ENCODE measurements around the gene METTL23. TPM values are rescaled to one million over a fixed set of nuclear protein-coding genes. Genes with fewer than 3 reads are reported as not detected.

METTL23 gene
- total and polyA plus RNA-seq, 7 experiments from 2014 or later: 39.6 to 152 (median 73.8) TPM

DNA sequence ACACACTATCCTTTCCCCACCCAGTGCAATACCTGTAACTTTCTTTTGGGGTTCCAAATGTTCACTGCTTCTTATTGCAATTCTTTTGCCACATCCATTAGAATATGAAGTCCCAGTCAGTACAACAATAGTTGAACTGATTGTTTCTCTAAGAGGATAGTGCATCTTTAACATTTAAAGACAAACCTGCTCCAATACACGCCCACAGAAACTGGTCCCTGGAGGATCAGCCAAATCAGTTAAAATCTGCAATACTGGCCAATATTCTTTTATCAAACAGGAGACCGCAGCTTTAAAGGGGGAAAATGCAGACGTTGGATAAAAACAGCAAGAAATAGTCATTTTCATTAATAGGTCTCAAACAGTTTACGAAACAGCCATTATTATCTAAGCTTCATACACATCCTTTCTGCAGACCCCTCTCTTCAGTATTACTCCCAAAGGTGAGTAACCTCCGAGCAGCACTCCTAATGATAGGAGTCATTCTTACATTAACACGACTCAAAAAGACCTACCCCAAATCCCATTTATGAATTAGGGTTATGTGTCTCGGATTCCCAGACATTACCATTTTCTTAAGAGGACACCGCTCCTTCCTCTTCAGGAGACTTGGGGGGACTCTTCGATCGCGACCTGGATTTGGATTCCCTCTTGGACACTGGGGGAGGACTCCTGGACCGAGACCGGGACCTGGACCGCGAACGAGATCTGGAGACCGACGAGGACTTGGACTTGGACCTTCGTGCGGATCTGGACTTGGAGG is 9.1 kb downstream of the METTL23 start:
- Mint-ChIP-seq H3K27me3 (no peaks in the 10 kb centered on the region), H3K9me3 (peaks cover 0 to 9% (median 0%) of the 10 kb centered on the region in 11 donors), H3K36me3 (peaks cover 12 to 39% (median 32%) of the 10 kb centered on the region in 5 donors), H3K4me3 (peak overlapping the region; percentile 90 to 98 (median 96)), H3K4me1 (peaks cover 32 to 72% (median 62%) of the 10 kb centered on the region in 7 donors), H3K27ac (peak overlapping the region; percentile 83 to 99 (median 94))
- ChIA-PET POLR2A (interaction anchor here (0.6 to 8.2 kb wide), 23 partner anchors 10 to 1963 kb away, joined by 3 to 187 read pairs (median 4); partner anchors contain the start of genes ATP5PD, JMJD6, KCTD2 and METTL23), CTCF (interaction anchor here (0.9 kb wide), 1 partner anchor 9 kb away, joined by 6 read pairs; the partner anchor contains the start of genes JMJD6 and METTL23)
- peaks cover 52 to 58% of the 10 kb centered on the region in 2 donors for H3K4me1 ChIP-seq (ENCODE audit: control insufficient read depth in 2 of 2, insufficient read depth in 2 of 2, low read length in 2 of 2)
- peaks cover 21 to 46% (median 37%) of the 10 kb centered on the region in 3 experiments for H3K36me3 ChIP-seq (ENCODE audit: control insufficient read depth in 2 of 3, insufficient read depth in 3 of 3, low read length in 3 of 3)
- H3K27ac ChIP-seq (ENCODE audit: low read depth, low read length): peak overlapping the region; percentile 96
- no peaks in the 10 kb centered on the region for H3K27me3 ChIP-seq (ENCODE audit: control insufficient read depth in 2 of 2, insufficient read depth in 2 of 2, low read length in 2 of 2)
- peak overlapping the region; percentile 97 for H3K4me3 ChIP-seq (ENCODE audit: low read length)
- DNase-seq (no peak), ATAC-seq (no peak)
- no peaks in the 10 kb centered on the region for H3K9me3 ChIP-seq (ENCODE audit: control insufficient read depth in 2 of 3, low read length in 3 of 3)
- intact Hi-C loops (cut with micrococcal nuclease): loop anchor here (2.0 to 10.0 kb wide), 10 partner anchors 37 to 1397 kb away; partner anchors contain the start of genes TMC8 (in 2 of the 2), ACOX1 (in 1 of the 2), PRPSAP1 (in 1 of the 2) and TEN1 (in 1 of the 2)

DNA sequence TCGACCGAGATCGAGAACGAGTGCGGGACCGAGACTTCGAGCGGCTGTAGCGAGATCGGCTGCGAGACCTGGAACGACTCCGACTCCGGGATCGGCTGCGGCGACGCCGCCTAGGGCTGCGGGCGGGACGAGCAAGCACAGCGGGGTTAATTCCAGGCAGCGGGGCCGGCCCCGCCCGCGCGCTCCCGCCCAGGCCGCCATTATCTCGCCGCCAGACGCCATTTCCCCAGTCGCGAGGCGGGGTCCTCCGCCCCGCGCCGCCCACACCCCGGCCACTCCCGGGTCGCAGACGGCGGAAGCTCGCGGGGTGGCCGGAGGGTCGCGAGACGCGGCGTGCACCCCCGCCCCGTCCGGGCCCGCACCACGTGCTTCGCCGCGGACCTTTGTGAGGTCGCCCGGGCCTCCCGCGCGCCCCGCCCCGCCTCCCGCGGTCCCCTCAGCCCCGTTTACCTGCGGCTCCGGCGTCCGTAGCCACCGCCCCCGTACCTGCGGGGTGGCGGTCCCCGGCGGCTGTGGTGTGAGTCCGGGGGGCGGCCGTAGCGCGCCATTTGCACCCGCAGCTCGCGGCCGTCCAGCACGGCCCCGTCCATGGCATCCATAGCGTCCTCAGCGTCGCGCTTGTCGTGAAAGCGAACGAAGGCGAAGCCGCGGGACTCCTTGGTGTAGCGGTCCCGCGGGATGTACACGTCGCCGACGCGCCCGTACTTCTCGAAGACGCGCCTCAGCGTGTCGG is 9.9 kb downstream of the METTL23 start:
- Histone ChIP-seq H3K4me1 (ENCODE audit: control insufficient read depth in 2 of 2, insufficient read depth in 2 of 2, low read length in 2 of 2) (peaks cover 50 to 52% of the 10 kb centered on the region in 2 donors), H3K9me3 (ENCODE audit: control insufficient read depth in 2 of 3, low read length in 3 of 3) (no peaks in the 10 kb centered on the region), H3K27me3 (ENCODE audit: control insufficient read depth in 2 of 2, insufficient read depth in 2 of 2, low read length in 2 of 2) (no peaks in the 10 kb centered on the region), H3K4me3 (ENCODE audit: low read length) (peak overlapping the region; percentile 97), H3K27ac (ENCODE audit: low read depth, low read length) (peak overlapping the region; percentile 96), H3K36me3 (ENCODE audit: control insufficient read depth in 2 of 3, insufficient read depth in 3 of 3, low read length in 3 of 3) (peaks cover 20 to 40% (median 35%) of the 10 kb centered on the region in 3 experiments)
- DNase-seq (peak; percentile 52 to 80 (median 67)), ATAC-seq (peak; percentile 21)
- intact Hi-C loops (cut with micrococcal nuclease): loop anchor here (1.0 to 10.0 kb wide), 16 partner anchors 10 to 1396 kb away; partner anchors contain the start of genes JMJD6 (in 2 of the 2), METTL23 (in 2 of the 2), SEC14L1 (in 2 of the 2) and TMC8 (in 2 of the 2)
- ChIA-PET POLR2A (interaction anchor here (0.6 to 8.2 kb wide), 18 partner anchors 11 to 1391 kb away, joined by 3 to 187 read pairs (median 4); partner anchors contain the start of genes JMJD6, METTL23 and SEC14L1), CTCF (interaction anchor here (1.0 kb wide), 1 partner anchor 10 kb away, joined by 6 read pairs; the partner anchor contains the start of genes JMJD6 and METTL23)
- no peaks in the 10 kb centered on the region for H3K27me3 Mint-ChIP-seq
- H3K4me1 Mint-ChIP-seq: peaks cover 29 to 71% (median 59%) of the 10 kb centered on the region in 7 donors
- H3K9me3 Mint-ChIP-seq: peaks cover 0 to 9% (median 0%) of the 10 kb centered on the region in 11 donors
- H3K36me3 Mint-ChIP-seq: peaks cover 12 to 36% (median 32%) of the 10 kb centered on the region in 5 donors
- peak overlapping the region; percentile 95 to 100 (median 99) for H3K27ac Mint-ChIP-seq
- H3K4me3 Mint-ChIP-seq: peak overlapping the region; percentile 90 to 99 (median 97)

DNA sequence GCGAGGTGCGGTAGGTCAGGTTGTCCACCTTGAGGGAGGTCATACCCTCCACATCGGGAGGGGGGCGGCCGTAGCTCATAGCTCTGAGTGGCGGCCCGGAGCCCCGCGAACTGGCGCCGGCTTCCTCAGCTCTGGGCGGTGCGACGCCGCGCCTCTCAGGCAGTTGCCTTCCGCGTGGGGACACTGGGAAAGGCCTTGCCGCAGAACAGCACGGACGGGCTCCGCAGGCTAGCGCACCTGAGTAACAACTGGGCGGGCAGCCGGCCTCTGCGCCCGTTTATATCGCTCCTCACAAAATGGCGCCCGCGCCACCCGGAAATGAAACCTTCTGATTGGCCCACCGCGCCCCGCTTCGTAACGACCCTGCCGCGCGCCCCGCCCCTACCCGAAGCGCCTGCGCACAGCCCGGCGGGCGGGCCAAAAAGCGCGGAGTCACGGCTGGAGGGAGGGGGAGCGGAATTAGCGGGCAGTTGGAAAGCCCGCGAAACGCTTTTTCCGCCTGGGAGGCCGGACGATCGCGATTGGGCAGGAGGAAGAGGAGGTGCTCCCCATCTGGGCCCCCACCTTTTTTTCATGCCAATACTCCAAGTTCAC is 10.5 kb downstream of the METTL23 start, which contains the start of gene SRSF2:
TSS of gene SRSF2 (minus strand) at position 250 of the 594 bp plus-strand sequence. CDS start at position 79, 171 bp downstream.
- Mint-ChIP-seq H3K4me3 (peak within 1 kb of the TSS; percentile 90 to 99 (median 97)), H3K4me1 (peaks cover 26 to 66% (median 58%) of the 10 kb centered on the region in 7 donors), H3K27ac (peak within 1 kb of the TSS; percentile 95 to 100 (median 99)), H3K27me3 (no peaks in the 10 kb centered on the region), H3K36me3 (peaks cover 12 to 37% (median 36%) of the 10 kb centered on the region in 5 donors), H3K9me3 (peaks cover 0 to 9% (median 0%) of the 10 kb centered on the region in 11 donors)
- Histone ChIP-seq H3K4me3 (ENCODE audit: low read length) (peak within 1 kb of the TSS; percentile 97), H3K27ac (ENCODE audit: low read depth, low read length) (peak within 1 kb of the TSS; percentile 96), H3K9me3 (ENCODE audit: control insufficient read depth in 2 of 3, low read length in 3 of 3) (no peaks in the 10 kb centered on the region), H3K27me3 (ENCODE audit: control insufficient read depth in 2 of 2, insufficient read depth in 2 of 2, low read length in 2 of 2) (no peaks in the 10 kb centered on the region), H3K4me1 (ENCODE audit: control insufficient read depth in 2 of 2, insufficient read depth in 2 of 2, low read length in 2 of 2) (peaks cover 45 to 49% of the 10 kb centered on the region in 2 donors), H3K36me3 (ENCODE audit: control insufficient read depth in 2 of 3, insufficient read depth in 3 of 3, low read length in 3 of 3) (peaks cover 17 to 39% (median 36%) of the 10 kb centered on the region in 3 experiments)
- CTCF ChIA-PET: interaction anchor here (1.0 to 1.9 kb wide), 2 partner anchors 10 to 24 kb away, joined by 6 to 8 read pairs; partner anchors contain the start of genes JMJD6 and METTL23
- intact Hi-C loops (cut with micrococcal nuclease): loop anchor here (1.0 to 10.0 kb wide), 16 partner anchors 11 to 1395 kb away; partner anchors contain the start of genes JMJD6 (in 2 of the 2), METTL23 (in 2 of the 2), SEC14L1 (in 2 of the 2) and TMC8 (in 2 of the 2)
- ATAC-seq (peak; percentile 86), DNase-seq (peak; percentile 98 to 100 (median 99))
- POLR2A ChIA-PET: interaction anchor here (0.6 to 8.2 kb wide), 18 partner anchors 9 to 765 kb away, joined by 3 to 187 read pairs (median 4); partner anchors contain the start of genes JMJD6, METTL23 and SEC14L1

DNA sequence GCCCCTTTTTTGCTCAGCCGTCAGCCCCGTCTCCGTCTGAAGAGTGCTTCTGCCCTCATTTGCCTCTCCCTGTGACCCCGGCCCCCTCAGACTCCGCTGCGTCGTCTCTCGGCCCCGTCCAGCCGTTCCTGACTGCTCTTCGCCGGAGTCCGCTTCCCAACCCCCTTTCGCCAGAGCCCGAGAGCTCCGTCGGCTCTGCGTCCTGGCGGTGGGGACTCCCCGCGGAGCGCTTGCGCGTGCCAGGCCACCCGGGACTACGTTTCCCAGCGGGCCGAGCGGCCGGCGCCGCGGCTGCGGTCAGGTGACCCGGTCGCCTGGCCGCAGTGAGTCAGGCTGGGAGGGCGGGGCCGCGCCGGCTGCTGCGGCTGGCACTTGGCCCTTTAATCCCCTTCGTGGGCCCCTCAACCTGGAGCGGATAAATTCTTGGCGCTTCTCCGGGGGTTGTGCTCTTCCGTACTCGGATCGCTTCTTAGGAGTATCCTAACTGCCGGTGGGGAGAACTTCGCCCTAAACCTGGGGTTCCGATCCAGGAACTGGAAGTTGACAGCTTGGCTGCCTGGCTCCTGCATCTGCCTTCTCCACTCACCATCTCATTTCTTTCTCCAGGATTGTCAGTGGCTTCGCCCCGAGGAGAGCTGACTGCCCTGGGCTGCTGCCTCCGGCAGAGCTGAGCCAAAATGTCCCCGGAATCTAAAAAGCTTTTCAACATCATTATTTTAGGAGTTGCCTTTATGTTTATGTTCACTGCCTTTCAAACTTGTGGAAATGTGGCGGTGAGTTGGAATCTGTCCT is 11.2 kb downstream of the METTL23 start, which contains the start of gene MFSD11:
TSS of gene MFSD11 (plus strand) at position 444 of the 792 bp plus-strand sequence. CDS start at position 678, 234 bp downstream.
- H3K9me3 Mint-ChIP-seq: peaks cover 0 to 9% (median 0%) of the 10 kb centered on the region in 11 donors
- peaks cover 12 to 39% (median 35%) of the 10 kb centered on the region in 5 donors for H3K36me3 Mint-ChIP-seq
- intact Hi-C loops (cut with micrococcal nuclease): loop anchor here (1.0 to 10.0 kb wide), 16 partner anchors 12 to 1394 kb away; partner anchors contain the start of genes JMJD6 (in 2 of the 2), METTL23 (in 2 of the 2), SEC14L1 (in 2 of the 2) and TMC8 (in 2 of the 2)
- H3K4me3 Mint-ChIP-seq: peak within 1 kb of the TSS; percentile 90 to 99 (median 96)
- no peaks in the 10 kb centered on the region for H3K9me3 ChIP-seq (ENCODE audit: control insufficient read depth in 2 of 3, low read length in 3 of 3)
- CTCF ChIA-PET: interaction anchor here (1.1 to 2.5 kb wide), 3 partner anchors 10 to 24 kb away, joined by 3 to 11 read pairs (median 8); no protein-coding TSS in a partner anchor
- H3K4me3 ChIP-seq (ENCODE audit: low read length): peak within 1 kb of the TSS; percentile 97
- H3K27me3 ChIP-seq (ENCODE audit: control insufficient read depth in 2 of 2, insufficient read depth in 2 of 2, low read length in 2 of 2): no peaks in the 10 kb centered on the region
- H3K4me1 Mint-ChIP-seq: peaks cover 26 to 60% (median 54%) of the 10 kb centered on the region in 7 donors
- POLR2A ChIA-PET: interaction anchor here (0.6 to 8.2 kb wide), 15 partner anchors 8 to 929 kb away, joined by 3 to 187 read pairs (median 5); partner anchors contain the start of genes JMJD6, METTL23 and SEC14L1
- no peaks in the 10 kb centered on the region for H3K27me3 Mint-ChIP-seq
- peaks cover 16 to 35% (median 35%) of the 10 kb centered on the region in 3 experiments for H3K36me3 ChIP-seq (ENCODE audit: control insufficient read depth in 2 of 3, insufficient read depth in 3 of 3, low read length in 3 of 3)
- ATAC-seq (peak; percentile 76), DNase-seq (peak in 8 of 9 donors; percentile 89 to 95 (median 93))
- H3K27ac ChIP-seq (ENCODE audit: low read depth, low read length): peak within 1 kb of the TSS; percentile 96
- peaks cover 39 to 47% of the 10 kb centered on the region in 2 donors for H3K4me1 ChIP-seq (ENCODE audit: control insufficient read depth in 2 of 2, insufficient read depth in 2 of 2, low read length in 2 of 2)
- peak within 1 kb of the TSS; percentile 95 to 100 (median 99) for H3K27ac Mint-ChIP-seq

All from naive thymus-derived CD4-positive, alpha-beta T cell (primary cell).